GM13977 (cell line): ENCODE measurements around the gene PPP3CA.

Experiments
- DNase-seq: peaks from one replicate; pipeline ENCODE4 v3.0.0; 2012; ENCODE audit warnings: low spot score
- in situ Hi-C: fragments of 300-500 bp; cut with MboI; formaldehyde crosslinking; loops from one replicate; pipeline ENCODE4 v1.12.0; 2022; ENCODE audit warnings: low sequenced_read_pairs, low pct_unique_long_range_greater_than_20kb, mixed read lengths, inconsistent platforms; ENCODE audit not compliant: unreplicated experiment
- TF ChIP-seq, protein P1 (sequence below): IDR thresholded peaks from 2 replicates; pipeline ENCODE4 v1.5.1; 2012; ENCODE audit warnings: mild to moderate bottlenecking, control low read depth; ENCODE audit not compliant: insufficient read depth; ENCODE audit errors: extremely low read depth, missing control alignments

The PPP3CA gene

DNA sequence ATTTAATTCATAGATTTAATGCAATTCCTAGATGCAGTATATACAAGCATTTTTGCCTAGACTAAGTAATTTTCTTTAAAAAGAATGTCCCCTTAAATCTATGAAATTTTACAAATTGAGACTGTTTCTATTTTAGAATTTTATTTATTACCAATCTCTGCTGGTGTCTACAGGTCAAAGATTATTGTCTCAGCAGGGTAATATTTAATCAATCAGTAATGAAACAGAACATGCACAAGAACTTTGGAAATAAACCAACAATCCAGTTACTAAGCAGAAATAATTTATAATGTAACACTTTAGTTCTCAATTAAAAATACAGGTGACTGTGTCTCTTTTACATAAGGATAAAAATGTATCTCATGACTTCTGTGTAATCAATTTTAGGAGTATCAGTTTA is 266.2 kb downstream of the PPP3CA start:
- TF ChIP-seq, protein P1, sequence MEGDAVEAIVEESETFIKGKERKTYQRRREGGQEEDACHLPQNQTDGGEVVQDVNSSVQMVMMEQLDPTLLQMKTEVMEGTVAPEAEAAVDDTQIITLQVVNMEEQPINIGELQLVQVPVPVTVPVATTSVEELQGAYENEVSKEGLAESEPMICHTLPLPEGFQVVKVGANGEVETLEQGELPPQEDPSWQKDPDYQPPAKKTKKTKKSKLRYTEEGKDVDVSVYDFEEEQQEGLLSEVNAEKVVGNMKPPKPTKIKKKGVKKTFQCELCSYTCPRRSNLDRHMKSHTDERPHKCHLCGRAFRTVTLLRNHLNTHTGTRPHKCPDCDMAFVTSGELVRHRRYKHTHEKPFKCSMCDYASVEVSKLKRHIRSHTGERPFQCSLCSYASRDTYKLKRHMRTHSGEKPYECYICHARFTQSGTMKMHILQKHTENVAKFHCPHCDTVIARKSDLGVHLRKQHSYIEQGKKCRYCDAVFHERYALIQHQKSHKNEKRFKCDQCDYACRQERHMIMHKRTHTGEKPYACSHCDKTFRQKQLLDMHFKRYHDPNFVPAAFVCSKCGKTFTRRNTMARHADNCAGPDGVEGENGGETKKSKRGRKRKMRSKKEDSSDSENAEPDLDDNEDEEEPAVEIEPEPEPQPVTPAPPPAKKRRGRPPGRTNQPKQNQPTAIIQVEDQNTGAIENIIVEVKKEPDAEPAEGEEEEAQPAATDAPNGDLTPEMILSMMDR, result no peak
- DNase-seq, result no peak

DNA sequence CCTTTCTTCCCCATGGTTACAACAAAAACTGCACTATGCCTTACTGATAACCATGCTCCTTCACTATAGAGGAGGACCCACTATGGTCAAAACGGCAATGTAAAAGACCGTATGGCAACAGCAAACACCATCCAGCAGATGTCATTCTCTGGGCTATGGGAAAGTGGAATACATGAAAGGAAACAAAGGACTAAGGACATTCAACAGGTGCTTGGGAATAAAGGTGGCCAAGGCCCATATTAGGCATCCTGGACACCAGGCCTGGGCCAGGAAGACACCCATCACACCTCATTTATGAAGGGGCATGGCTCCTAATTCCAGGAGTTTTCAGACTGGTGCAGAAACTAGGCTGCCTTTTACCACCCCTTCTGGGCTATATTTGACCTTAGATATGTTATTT is 268.4 kb downstream of the PPP3CA start:
- TF ChIP-seq, protein P1, result no peak
- in situ Hi-C loops, result no loop called here

More for the DNA sequence above, 266.2 kb downstream of the PPP3CA start:
- in situ Hi-C loops, result no loop called here

DNA sequence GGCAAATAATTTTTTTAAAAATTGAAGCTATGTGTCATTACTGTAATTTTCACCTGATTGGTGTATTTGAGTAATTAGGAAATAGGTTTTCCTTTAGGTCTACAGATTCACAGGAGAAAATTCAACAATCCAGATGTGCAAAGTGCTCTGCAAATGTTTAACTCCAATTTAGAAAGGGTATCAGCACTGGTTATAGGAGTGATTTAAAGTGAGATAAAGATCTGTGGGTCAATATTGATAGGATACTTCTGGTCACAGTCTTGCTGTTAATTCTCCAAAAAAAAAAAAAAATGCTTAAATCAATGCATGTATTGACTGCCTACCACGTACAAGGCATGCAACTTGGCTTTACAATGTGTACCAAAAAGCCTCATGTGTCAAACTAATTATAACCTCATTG is 271.3 kb downstream of the PPP3CA start:
- TF ChIP-seq, protein P1, result no peak
- in situ Hi-C loops, result no loop called here

More for the DNA sequence above, 268.4 kb downstream of the PPP3CA start:
- DNase-seq, result no peak

DNA sequence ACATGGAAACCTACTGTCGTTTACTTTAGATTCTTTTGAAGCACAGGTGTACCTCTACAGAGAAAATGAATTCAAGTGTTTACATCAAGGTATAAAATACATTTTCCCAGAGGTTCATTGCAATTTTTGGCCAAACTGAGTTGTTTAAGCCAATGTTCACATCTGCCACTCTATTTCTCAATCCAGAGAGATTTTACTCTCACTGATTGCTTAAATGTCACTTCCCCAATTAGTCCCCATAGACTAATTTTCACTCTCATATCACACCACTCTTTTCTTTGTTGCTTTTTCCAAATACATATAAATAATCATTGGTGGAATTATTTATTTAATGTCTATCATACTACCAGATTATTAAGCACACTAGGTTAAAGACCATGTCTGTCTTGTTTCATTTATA is 271.8 kb downstream of the PPP3CA start:
- TF ChIP-seq, protein P1, result no peak
- DNase-seq, result no peak
- in situ Hi-C loops, result no loop called here

More for the DNA sequence above, 271.3 kb downstream of the PPP3CA start:
- no peak for DNase-seq

DNA sequence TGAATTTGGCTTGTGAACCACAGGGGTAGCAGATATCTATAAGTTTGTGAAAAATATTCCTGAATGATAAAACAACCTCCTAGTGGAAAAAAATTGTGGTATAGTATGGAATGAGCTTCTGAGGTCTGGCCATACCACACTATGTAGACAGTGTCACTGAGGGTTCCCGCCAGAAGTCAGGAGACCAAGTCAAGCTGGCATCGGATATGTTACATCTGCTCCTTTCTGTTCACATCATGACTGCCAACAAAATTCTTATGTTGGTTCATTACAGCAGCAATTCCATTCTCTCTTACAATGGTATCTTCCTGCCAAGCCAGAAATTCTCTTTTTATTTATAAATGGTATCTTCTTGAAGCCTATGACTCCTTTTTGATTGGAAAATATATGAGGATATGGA is 273.0 kb downstream of the PPP3CA start:
- no peak for DNase-seq
- TF ChIP-seq, protein P1, result no peak
- in situ Hi-C loops, result no loop called here

DNA sequence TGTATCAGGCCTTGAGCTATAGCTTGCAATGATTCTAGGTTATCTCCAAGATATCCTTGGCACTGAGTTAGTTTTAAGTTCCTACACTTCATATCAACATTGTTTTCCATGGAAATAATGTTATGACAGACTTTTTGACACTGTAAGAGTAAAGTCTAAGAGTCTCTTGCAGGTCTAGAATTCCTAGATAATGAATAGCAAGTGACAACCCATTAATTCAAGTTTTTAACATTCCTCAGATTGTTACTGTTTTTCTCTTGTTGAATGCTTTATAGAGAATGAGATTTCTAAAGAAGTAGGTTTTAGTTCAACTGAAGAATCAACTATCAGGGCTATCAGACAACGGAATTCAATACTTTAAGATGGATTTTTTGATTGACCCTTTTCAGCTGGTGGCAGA is 276.1 kb downstream of the PPP3CA start:
- no peak for DNase-seq
- in situ Hi-C loops, result no loop called here
- TF ChIP-seq, protein P1, result no peak

DNA sequence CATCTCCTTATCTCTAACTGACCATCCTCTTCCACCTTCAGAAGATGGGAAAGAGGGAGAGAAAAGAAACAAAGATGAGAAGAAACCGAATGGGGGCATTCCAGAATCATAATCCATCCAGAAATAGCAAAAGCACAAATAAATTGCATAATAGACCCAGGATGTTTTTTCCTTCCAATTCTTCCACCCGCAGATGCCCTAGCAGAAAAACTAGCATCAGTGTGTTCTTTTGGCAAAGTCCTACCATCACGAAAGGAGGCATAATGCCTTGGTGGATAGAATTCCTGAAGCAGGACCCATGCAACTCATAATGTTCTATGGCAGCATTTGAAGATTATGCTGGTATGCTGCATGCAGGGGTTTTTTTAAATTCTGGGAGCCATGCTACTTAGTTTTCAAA is 279.2 kb downstream of the PPP3CA start:
- in situ Hi-C loops, result no loop called here
- DNase-seq, result no peak
- TF ChIP-seq, protein P1, result no peak
